ENCODE measurements around the gene SLC39A13. TPM values are rescaled to one million over a fixed set of nuclear protein-coding genes. Genes with fewer than 3 reads are reported as not detected.

Gene SLC39A13
- total RNA-seq, 2 donors from 2014 or later, result 96.1 to 98.1 TPM

DNA sequence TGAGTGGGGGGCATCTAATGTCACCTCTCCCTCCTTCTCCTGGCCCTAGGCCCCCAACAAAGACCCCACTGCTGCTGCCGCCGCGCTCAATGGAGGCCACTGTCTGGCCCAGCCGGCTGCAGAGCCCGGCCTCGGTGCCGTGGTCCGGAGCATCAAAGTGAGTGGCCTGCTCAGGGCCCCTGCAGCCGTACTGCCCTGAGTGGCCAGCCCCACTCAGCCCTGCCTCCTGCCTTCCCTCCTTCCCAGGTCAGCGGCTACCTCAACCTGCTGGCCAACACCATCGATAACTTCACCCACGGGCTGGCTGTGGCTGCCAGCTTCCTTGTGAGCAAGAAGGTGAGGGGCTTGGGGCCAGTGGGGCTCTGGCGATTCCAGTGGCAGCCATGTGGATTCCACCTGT, 5.0 kb downstream of the SLC39A13 start:
- no peak for DNase-seq (ENCODE audit: low spot score)
- intact Hi-C loops (cut with DNase I), result loop anchor here in 1 of 2 donors (5.0 kb wide), 1 partner anchor 41 kb away; no protein-coding TSS in a partner anchor

DNA sequence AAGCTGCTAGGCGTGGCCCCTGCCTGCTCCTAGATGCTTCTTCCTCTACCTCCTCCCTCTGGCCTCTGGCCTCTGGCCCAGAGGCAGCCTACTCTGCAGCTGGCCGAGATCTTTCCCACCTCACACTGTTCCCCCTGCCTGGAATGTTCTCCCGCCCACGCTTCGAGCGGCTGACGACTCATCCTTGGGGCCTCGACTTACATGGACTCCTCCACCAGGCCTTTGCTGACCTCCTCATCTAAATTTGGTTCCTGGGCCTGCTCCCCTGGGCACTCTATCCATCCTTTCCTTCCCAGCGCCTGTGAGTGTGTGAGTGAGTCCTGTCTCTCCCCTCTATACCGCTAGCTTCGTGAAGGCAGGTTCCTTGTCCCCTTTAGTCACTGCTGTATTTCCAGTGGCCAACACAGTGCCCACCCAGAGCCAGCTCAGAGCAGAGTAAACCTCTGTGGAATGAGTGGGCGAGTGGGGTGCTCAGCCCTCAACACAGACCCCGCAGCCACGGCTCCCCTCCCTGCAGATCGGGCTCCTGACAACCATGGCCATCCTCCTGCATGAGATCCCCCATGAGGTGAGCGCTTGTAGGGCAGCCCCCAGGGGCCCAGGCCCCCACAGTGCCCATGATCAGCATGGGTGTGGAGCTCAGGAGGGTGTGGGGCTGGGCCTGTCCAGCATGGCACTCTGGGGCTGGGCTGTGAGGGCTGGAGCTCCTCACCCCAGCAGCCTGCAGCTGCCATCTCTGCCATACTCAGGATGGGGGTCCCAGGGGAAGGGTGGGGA, 5.7 kb downstream of the SLC39A13 start:
- intact Hi-C loops (cut with DNase I), result loop anchor here in 1 of 2 donors (5.0 kb wide), 1 partner anchor 42 kb away; no protein-coding TSS in a partner anchor
- DNase-seq (ENCODE audit: low spot score), result peak; percentile 86

DNA sequence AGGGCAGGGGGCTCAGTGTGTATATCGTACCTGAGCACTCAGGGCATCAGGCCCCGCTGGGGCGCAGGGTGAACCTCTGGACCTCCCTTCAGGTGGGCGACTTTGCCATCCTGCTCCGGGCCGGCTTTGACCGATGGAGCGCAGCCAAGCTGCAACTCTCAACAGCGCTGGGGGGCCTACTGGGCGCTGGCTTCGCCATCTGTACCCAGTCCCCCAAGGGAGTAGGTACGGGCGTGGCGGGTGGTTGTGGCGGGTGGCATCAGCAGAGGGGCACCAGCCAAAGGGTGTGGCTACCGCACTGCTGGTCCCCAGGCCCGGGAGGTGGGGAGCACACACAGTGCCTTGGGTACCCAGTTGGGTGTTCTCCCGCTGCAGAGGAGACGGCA, 6.3 kb downstream of the SLC39A13 start:
- DNase-seq (ENCODE audit: low spot score), result peak; percentile 84

DNA sequence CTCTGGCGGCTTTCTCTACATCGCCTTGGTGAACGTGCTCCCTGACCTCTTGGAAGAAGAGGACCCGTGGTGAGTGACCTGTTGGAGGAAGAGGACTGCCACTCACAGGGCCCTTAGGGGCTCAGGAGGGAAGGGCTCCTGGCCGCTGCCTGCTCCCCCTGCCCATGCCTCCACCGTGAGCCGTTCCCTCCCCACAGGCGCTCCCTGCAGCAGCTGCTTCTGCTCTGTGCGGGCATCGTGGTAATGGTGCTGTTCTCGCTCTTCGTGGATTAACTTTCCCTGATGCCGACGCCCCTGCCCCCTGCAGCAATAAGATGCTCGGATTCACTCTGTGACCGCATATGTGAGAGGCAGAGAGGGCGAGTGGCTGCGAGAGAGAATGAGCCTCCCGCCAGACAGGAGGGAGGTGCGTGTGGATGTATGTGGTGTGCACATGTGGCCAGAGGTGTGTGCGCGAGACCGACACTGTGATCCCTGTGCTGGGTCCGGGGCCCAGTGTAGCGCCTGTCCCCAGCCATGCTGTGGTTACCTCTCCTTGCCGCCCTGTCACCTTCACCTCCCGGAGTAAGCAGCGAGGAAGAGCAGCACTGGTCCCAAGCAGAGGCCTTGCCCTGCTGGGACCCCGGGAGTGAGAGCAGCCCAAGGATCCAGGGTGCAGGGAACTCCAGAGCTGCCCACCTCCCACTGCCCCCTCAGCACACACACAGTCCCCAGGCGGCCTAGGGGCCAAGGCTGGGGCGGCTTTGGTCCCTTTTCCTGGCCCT, 6.9 kb downstream of the SLC39A13 start:
- intact Hi-C loops (cut with DNase I), result no loop called here
- DNase-seq (ENCODE audit: low spot score), result no peak

More for the DNA sequence above, 6.3 kb downstream of the SLC39A13 start:
- intact Hi-C loops (cut with DNase I), result loop anchor here in 1 of 2 donors (5.0 kb wide), 1 partner anchor 42 kb away; no protein-coding TSS in a partner anchor

DNA sequence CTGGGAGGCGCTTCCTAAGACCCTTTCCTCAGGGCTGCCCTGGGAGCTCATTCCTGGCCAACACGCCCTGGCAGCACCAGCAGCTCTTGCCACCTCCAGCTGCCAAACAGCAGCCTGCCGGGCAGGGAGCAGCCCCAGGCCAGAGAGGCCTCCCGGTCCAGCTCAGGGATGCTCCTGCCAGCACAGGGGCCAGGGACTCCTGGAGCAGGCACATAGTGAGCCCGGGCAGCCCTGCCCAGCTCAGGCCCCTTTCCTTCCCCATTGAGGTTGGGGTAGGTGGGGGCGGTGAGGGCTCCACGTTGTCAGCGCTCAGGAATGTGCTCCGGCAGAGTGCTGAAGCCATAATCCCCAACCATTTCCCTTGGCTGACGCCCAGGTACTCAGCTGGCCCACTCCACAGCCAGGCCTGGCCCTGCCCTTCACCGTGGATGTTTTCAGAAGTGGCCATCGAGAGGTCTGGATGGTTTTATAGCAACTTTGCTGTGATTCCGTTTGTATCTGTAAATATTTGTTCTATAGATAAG, 7.6 kb downstream of the SLC39A13 start:
- DNase-seq (ENCODE audit: low spot score), result peak; percentile 94

DNA sequence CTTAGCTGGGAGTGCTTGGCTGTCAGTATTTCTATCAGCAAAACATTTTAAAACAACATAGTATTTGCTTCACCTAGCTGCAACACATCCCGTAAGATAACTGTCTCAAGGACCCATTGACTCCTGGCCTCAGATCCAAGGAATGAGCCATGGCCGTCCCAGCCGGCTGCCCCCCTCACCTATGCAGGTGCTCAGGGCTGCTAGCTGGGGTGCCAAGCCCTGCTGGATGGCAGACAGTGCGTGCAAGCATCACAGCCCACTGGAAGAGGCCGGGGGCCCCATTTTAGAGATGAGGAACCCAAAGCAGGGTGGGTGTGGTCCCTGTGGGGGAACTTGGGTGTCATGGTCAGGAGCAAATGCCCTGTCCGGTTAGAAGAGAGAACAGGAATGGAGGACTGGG, 9.3 kb downstream of the SLC39A13 start:
- intact Hi-C loops (cut with DNase I), result no loop called here
- no peak for DNase-seq (ENCODE audit: low spot score)

More for the DNA sequence above, 7.6 kb downstream of the SLC39A13 start:
- intact Hi-C loops (cut with DNase I), result no loop called here

DNA sequence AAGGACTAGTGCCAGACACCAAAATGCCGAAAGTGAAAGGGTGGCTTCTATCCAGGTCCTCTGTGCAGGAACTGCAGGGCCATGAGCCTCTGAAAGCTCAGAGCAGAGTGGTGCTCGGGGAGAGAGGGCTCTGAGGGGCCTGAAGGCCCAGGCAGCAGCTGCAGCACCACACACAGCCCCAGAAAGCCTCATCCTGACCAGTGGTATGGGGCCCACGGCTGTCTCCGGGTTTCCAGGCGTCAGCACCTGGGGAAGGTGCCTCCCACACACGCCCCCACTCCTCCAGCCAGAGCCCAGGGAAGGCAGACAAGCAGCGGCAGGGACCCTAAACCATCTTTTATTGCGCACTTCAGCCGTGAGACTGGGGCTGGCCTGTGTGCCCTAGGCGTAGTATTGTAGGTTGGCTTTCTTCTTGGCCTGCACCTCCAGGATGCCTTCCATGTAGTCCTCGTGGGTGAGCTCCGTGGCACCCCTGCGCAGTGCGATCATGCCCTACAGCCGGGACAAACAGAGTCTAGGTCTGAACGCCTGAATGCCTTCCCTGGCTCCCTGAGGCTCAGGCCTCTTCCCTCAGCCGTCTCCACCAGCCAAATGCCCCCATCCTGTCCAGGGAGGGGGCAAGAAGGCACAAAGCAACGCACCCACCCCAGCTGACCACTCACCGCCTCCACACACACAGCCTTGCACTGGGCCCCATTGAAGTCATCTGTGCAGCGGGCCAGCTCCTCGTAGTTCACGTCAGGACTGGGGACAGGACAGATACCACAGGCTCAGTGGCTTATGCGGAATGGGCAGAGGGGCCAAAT, 10.3 kb downstream of the SLC39A13 start:
- no peak for DNase-seq (ENCODE audit: low spot score)
- intact Hi-C loops (cut with DNase I), result no loop called here

DNA sequence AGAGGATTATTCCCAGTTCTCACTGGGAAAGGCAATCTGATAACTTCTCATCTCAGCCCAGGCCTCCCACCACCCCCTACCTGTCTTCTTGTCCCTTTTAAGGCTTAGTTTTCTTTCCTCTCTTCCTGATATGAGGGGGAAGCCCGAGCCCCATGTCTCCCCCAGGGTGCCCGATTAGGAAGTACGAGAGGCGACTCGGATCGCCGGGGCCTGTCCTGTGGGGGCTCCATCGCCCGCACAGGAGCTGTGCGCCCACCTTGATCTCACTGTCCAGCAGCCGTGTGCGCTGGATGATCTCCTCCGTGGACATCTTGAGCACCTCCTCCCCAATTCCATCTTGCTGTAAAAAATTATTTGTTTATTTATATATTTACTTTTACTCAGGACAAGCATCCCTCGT, 17.2 kb downstream of the SLC39A13 start:
- no peak for DNase-seq (ENCODE audit: low spot score)
- intact Hi-C loops (cut with DNase I), result no loop called here

DNA sequence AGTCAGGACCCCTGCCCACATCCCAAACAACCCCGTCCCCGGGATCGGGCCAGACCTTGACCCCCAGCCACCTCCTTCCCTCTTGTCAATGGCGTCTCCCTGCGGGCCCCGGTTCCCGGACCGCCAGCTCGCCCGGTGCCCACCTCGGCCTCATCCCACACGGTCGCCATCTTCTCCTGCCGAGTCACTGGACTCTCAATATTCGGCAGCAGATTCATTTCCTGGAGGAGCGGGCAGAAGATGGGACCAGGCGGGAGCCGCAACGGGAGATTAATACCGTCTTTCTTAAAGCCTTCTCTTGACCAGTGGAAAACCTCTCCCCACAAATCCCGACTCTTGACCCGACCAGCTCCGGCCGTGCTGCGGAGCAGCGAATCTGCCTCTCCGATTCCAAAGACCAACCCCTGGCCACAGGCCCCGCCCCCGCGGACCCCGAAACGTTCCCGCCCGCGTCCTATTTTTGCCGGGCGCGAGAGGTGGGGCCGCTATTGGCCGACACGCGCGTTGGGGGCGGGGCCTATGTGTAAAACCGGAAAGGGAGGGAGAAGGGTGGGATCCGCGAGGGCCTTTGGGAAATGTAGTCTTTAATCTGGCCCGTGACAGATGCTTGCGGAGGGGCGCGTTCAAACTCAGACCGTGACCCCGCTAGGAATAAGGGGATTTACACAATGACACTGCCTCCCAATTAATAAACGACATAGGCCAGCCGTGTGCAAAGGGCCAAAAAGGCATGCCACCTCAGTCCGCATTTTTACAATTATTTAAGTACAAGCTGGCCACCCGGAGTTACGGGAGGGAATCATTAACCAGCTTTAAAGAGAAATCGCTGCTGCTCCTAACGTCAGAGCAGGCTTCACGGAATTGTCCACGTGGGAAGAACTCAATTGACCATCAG, 17.9 kb downstream of the SLC39A13 start, which contains the start of gene PSMC3:
Gene PSMC3 (minus strand): TSS at position 378 of the 895 bp plus-strand sequence. CDS start 160 bp downstream, at position 218.
- peak; percentile 99 for DNase-seq (ENCODE audit: low spot score)
- intact Hi-C loops (cut with DNase I), result no loop called here

DNA sequence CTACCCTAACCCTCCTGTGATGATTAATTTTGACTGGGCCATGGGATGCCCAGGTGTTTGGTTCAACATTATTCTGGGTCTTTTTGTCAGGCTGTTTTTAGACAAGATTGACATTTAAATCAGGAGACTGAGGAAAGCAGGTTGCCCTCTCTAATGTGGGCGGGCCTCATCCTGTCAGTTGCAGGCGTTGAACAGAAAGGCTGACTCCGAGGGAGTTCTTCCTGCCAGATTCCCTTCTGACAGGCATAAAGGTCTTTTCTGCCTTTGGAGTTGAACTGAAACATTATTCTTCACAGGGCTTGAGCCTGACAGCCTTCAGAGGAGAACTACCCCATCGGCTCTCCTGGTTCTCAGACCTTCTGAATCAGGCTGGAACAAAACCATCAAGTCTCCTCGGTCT, 22.1 kb downstream of the SLC39A13 start:
- DNase-seq (ENCODE audit: low spot score), result no peak
- intact Hi-C loops (cut with DNase I), result no loop called here

DNA sequence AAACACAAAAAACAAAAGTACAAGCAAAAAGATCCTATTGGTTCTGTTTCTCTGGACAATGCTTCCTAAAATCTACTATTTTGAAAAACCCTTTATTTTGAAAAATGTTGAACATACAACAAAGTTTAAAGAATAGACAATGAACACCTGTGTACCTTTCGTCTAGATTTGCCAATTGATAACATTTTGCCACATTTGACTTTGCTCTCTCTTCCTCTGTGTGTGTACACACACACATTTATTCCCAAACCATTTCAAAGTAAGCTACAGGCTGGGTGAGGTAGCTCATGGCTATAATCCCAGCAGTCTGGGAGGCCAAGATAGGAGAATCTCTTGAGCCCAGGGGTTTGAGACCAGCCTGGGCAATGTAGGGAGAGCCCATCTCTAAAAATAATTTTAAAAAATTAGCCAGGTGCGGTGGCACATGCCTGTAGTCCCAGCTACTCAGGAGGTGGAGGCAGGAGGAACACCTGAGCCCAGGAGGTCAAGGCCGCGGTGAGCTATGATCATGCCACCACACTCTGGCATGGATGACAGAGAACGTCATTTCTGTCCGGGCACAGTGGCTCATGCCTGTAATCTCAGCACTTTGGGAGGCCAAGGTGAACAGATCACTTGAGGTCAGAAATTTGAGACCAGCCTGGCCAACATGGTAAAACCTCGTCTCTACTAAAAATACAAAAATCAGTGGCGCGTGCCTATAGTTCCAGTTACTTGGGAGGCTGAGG, 23.1 kb downstream of the SLC39A13 start:
- intact Hi-C loops (cut with DNase I), result no loop called here
- DNase-seq (ENCODE audit: low spot score), result no peak

DNA sequence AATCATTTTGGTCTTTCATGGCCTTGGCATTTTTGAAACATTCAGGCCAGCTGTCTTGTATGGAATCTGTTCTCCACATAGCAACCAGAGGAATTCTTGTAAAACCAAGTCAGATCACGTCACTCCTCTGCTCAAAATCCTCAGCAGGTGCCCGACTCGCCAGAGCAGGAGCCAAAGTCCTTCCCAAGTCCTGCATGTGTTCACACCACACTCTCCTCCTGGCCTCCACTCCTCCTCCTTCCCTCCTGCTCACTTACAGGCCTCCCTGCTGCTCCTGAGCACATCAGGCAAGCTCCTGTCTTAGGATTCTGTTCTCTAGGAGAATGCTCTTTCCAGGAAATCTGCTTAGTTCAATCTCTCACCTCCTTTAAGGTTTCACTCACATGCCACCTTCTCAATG, 24.8 kb downstream of the SLC39A13 start:
- DNase-seq (ENCODE audit: low spot score), result no peak
- intact Hi-C loops (cut with DNase I), result no loop called here

DNA sequence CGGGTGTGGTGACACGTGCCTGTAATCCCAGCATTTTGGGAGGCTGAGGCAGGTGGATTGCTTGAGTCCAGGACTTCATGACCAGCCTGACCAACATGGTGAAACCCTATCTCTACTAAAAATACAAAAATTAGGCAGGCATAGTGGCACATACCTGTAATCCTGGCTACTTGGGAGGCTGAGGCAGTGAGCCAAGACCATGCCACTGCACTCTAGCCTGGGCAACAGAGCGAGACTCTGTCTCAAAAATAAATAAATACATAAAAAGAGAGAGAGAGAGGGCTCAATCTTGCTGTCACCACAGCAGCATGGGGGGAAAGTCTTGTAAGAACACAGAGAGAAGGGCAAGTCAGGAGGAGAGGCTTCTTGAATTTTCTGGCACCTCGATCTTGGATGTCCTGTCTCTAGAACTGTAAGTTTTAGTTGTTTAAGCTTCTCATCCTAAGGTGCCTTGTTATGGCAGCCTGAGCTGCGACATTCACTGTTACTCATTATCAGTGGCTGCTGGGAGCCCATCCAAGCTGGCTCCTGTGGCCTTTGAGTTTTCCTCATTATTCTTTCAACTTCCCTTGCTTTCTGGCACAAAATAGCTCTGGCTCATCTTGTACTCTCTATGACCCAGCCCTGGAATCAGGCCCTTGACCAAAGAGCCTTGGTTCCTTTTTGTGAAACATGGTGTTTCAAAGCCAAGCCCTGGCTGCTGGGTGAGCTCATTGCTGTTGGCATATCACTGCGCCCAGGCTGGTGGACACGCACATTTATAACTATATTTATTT, 25.8 kb downstream of the SLC39A13 start:
- DNase-seq (ENCODE audit: low spot score), result peak; percentile 89
- intact Hi-C loops (cut with DNase I), result no loop called here

DNA sequence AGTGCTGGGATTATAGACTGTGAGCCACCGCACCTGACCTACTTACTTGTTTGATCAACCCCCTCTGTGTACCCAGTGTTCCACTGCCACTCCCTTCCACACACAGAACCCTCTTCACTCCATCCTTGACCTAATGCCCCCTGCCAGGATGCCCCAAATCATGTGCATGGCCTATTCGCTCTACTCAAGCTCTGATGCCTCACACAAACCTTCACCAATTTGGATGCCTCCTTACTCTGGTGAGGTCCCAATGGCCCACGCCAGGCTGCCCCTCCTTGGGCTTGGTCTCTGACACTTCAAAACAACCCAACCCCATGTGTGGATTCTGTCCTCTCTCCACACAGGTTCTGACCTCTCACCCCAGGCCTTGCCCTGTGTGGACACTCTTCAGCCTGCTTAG, 27.3 kb downstream of the SLC39A13 start:
- intact Hi-C loops (cut with DNase I), result no loop called here

DNA sequence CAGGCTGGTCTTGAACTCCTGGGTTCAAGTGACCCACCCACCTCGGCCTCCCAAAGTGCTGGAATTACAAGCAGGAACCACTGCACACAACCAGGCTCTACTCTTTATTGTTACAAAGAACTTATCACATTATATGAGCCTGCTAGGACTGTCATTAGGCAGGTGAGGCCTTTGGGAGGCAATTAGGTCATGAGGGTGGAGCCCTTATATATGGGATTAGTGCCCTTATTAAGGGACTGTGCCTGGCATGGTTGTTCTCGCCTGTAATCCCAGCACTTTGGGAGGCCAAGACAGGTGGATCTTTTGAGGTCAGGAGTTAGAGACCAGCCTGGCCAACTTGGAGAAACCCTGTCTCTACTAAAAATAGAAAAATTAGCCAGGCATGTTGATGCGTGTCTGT, 28.3 kb downstream of the SLC39A13 start:
- intact Hi-C loops (cut with DNase I), result no loop called here
- no peak for DNase-seq (ENCODE audit: low spot score)

More for the DNA sequence above, 27.3 kb downstream of the SLC39A13 start:
- DNase-seq (ENCODE audit: low spot score), result no peak

DNA sequence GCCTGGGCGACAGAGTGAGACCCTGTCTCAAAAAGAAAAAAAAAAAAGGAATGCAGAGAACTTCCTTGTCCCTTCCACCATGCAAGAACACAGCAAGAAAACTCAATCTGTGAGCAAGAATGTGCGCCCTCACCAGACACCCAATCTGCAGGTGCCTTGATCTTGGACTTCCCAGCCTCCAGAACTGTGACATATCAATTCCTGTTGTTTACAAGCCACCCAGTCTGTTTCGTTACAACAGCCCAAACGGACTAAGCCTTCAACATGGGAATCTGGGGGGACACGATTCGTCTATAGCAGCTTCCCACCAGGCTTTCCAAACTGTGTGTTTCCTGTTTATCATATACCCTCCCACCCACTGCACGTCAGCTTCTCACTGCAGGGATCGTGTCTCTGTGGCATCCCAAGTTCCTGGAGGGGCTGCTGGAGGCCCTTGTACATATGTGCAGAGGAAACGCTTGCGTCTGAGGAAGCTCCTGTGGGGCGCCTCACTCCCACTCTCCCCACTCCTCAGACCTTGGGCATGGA, 28.9 kb downstream of the SLC39A13 start:
- intact Hi-C loops (cut with DNase I), result no loop called here

More for the DNA sequence above, 28.9 kb downstream of the SLC39A13 start:
- DNase-seq (ENCODE audit: low spot score), result no peak
